H9 (cell line): Measurements from ENCODE around the gene IFT122. TPM values are rescaled to one million over a fixed set of nuclear protein-coding genes. Genes with fewer than 3 reads are reported as not detected.

Experiments
- DNase-seq: peaks from one replicate; pipeline ENCODE4 v3.0.0-alpha.2; 2017
- H2AFZ ChIP-seq: one replicate; pipeline ENCODE4 v1.6.1; 2013; ENCODE audit warnings: mild to moderate bottlenecking, low read length, control low read depth, moderate library complexity
- H2AK5ac ChIP-seq: 2 replicates; pipeline ENCODE4 v1.6.1; 2013; ENCODE audit warnings: low read length, control low read depth, mixed read lengths; ENCODE audit not compliant: insufficient read length
- H2BK120ac ChIP-seq: one replicate; pipeline ENCODE4 v1.6.1; 2013; ENCODE audit warnings: low read depth, mild to moderate bottlenecking, low read length, control low read depth, inconsistent platforms; ENCODE audit not compliant: poor library complexity, severe bottlenecking
- H2BK12ac ChIP-seq: 2 replicates; pipeline ENCODE4 v1.6.1; 2013; ENCODE audit warnings: low read length, control low read depth, mixed read lengths, low read depth; ENCODE audit not compliant: insufficient read length
- H2BK15ac ChIP-seq: 2 replicates; pipeline ENCODE4 v1.6.1; 2013; ENCODE audit warnings: low read depth, low read length, control low read depth
- H2BK20ac ChIP-seq: one replicate; pipeline ENCODE4 v1.6.1; 2013; ENCODE audit warnings: low read depth, mild to moderate bottlenecking, low read length, control low read depth, inconsistent platforms; ENCODE audit not compliant: poor library complexity, severe bottlenecking
- H2BK5ac ChIP-seq: 2 replicates; pipeline ENCODE4 v1.6.1; 2013; ENCODE audit warnings: low read length, control low read depth, mixed read lengths; ENCODE audit not compliant: insufficient read length
- H3K14ac ChIP-seq: 2 replicates; pipeline ENCODE4 v1.6.1; 2013; ENCODE audit warnings: low read length, control low read depth; ENCODE audit not compliant: insufficient read depth
- H3K18ac ChIP-seq: 2 replicates; pipeline ENCODE4 v1.6.1; 2013; ENCODE audit warnings: low read depth, mild to moderate bottlenecking, mixed read lengths, low read length, control low read depth; ENCODE audit not compliant: insufficient read length
- H3K23ac ChIP-seq: 2 replicates; pipeline ENCODE4 v1.6.1; 2013; ENCODE audit warnings: low read length, control low read depth, mixed read lengths, low read depth; ENCODE audit not compliant: insufficient read length
- H3K23me2 ChIP-seq: 2 replicates; pipeline ENCODE4 v1.6.1; 2013; ENCODE audit warnings: low read depth, mild to moderate bottlenecking, mixed read lengths, low read length, control low read depth; ENCODE audit not compliant: insufficient read length, poor library complexity, severe bottlenecking
- H3K27ac ChIP-seq: 2 replicates; pipeline ENCODE4 v1.5.1; 2013; ENCODE audit warnings: low read length, control low read depth, mixed read lengths, low read depth; ENCODE audit not compliant: insufficient read length
- H3K27me3 ChIP-seq: 2 replicates; pipeline ENCODE4 v1.6.1; 2013; ENCODE audit warnings: low read length, control low read depth, inconsistent platforms; ENCODE audit not compliant: insufficient read depth
- H3K4ac ChIP-seq: 2 replicates; pipeline ENCODE4 v1.6.1; 2013; ENCODE audit warnings: low read depth, mild to moderate bottlenecking, control low read depth, inconsistent platforms, low read length, moderate library complexity
- H3K4me1 ChIP-seq: 2 replicates; pipeline ENCODE4 v1.6.1; 2013; ENCODE audit warnings: low read length, control low read depth, inconsistent platforms; ENCODE audit not compliant: insufficient read depth
- H3K4me2 ChIP-seq: 2 replicates; pipeline ENCODE4 v1.6.1; 2013; ENCODE audit warnings: low read length, control low read depth, mixed read lengths; ENCODE audit not compliant: insufficient read length, insufficient read depth
- H3K56ac ChIP-seq: 2 replicates; pipeline ENCODE4 v1.6.1; 2013; ENCODE audit warnings: low read depth, mild to moderate bottlenecking, mixed read lengths, low read length, control low read depth; ENCODE audit not compliant: insufficient read length
- H3K79me1 ChIP-seq: 2 replicates; pipeline ENCODE4 v1.6.1; 2013; ENCODE audit warnings: low read depth, mild to moderate bottlenecking, moderate library complexity, low read length, control low read depth, inconsistent platforms; ENCODE audit not compliant: insufficient read depth, poor library complexity, severe bottlenecking
- H3K79me2 ChIP-seq: 2 replicates; pipeline ENCODE4 v1.6.1; 2013; ENCODE audit warnings: low read length, control low read depth, inconsistent platforms; ENCODE audit not compliant: insufficient read depth
- H3K9ac ChIP-seq: 2 replicates; pipeline ENCODE4 v1.6.1; 2013; ENCODE audit warnings: low read length, control low read depth, mixed read lengths; ENCODE audit not compliant: insufficient read length; ENCODE audit errors: extremely low read depth
- H3K9me3 ChIP-seq: one replicate; pipeline ENCODE4 v1.6.1; 2013; ENCODE audit warnings: low read depth, low read length, inconsistent platforms; ENCODE audit not compliant: control insufficient read depth
- H3T11ph ChIP-seq: one replicate; pipeline ENCODE4 v1.6.1; 2013; ENCODE audit warnings: mild to moderate bottlenecking, low read length, control low read depth, inconsistent platforms
- H4K20me1 ChIP-seq: one replicate; pipeline ENCODE4 v1.6.1; 2013; ENCODE audit not compliant: control insufficient read depth, insufficient read length, insufficient read depth
- H4K5ac ChIP-seq: 2 replicates; pipeline ENCODE4 v1.6.1; 2013; ENCODE audit warnings: low read depth, mild to moderate bottlenecking, mixed read lengths, low read length, control low read depth; ENCODE audit not compliant: insufficient read length
- H4K8ac ChIP-seq: replicated peaks from 2 replicates; pipeline ENCODE4 v1.6.1; 2013; ENCODE audit warnings: low read length, control low read depth, mixed read lengths, low read depth; ENCODE audit not compliant: insufficient read length
- H4K91ac ChIP-seq: 2 replicates; pipeline ENCODE4 v1.6.1; 2013; ENCODE audit warnings: low read depth, mild to moderate bottlenecking, moderate library complexity, mixed read lengths, low read length, control low read depth; ENCODE audit not compliant: insufficient read length
- H3K27ac Mint-ChIP-seq, 3 experiments: 2 replicates in 2 of 3; 3 replicates in 1 of 3; pipeline ENCODE4 v1.8.0; 2020 to 2021; ENCODE audit warnings: mixed read lengths in 3 of 3, mild to moderate bottlenecking in 1 of 3, moderate library complexity in 1 of 3
- H3K27me3 Mint-ChIP-seq: 2 replicates; pipeline ENCODE4 v1.8.0; 2021; ENCODE audit warnings: low read depth, mild to moderate bottlenecking, moderate library complexity, mixed read lengths
- H3K36me3 Mint-ChIP-seq, 3 experiments: 2 replicates in 2 of 3; 3 replicates in 1 of 3; pipeline ENCODE4 v1.8.0; 2020 to 2021; ENCODE audit warnings: low read depth in 3 of 3, mixed read lengths in 3 of 3; ENCODE audit not compliant: insufficient read depth in 1 of 3
- H3K4me1 Mint-ChIP-seq, 2 experiments: 2 replicates each; pipeline ENCODE4 v1.8.0; 2020; ENCODE audit warnings: mixed read lengths in 2 of 2
- H3K4me3 Mint-ChIP-seq, 2 experiments: 2 replicates in 1 of 2; 3 replicates in 1 of 2; pipeline ENCODE4 v1.8.0; 2020 to 2021; ENCODE audit warnings: mild to moderate bottlenecking in 2 of 2, mixed read lengths in 2 of 2, moderate library complexity in 1 of 2
- H3K9me3 Mint-ChIP-seq, 2 experiments: 2 replicates in 1 of 2; 3 replicates in 1 of 2; pipeline ENCODE4 v1.8.0; 2020; ENCODE audit warnings: mild to moderate bottlenecking in 2 of 2, mixed read lengths in 2 of 2, moderate library complexity in 1 of 2
- CTCF ChIP-seq: fragments of 200-600 bp; sonication (generic); conservative IDR thresholded peaks from 3 replicates; pipeline ENCODE4 v1.8.0; 2021; ENCODE audit warnings: antibody characterized with exemption, mild to moderate bottlenecking
- WGBS: extraction: QIAGEN DNeasy Blood & Tissue Kit; methylation state at CpG from one replicate; pipeline ENCODE4 v1.1.7; 2013; ENCODE audit warnings: missing lambda C conversion rate, low lambda C conversion rate, mixed read lengths; ENCODE audit not compliant: insufficient read length; ENCODE audit errors: extremely low coverage; 5-methylcytosine and 5-hydroxymethylcytosine counted together
- total RNA-seq: library from RNA; stranded (reverse); gene quantifications from 2 replicates; pipeline ENCODE4 v1.2.1, GENCODE V29; 2021

Gene IFT122
- total RNA-seq, 1 experiment from 2014 or later = 19.3 TPM

GRCh38 chr3:129549805-129550204, 109.8 kb downstream of the IFT122 start:
- Histone ChIP-seq H3K14ac (no peak overlapping the region), H3K4ac (no peak overlapping the region), H3K4me1 (no peaks in the 10 kb centered on the region; the same call in 1 of the 2 replicates), H3K9ac (no peak overlapping the region), H2BK20ac (no peak overlapping the region), H3K23ac (no peak overlapping the region), H3K27ac (no peak overlapping the region), H2BK12ac (no peak overlapping the region), H3K79me1 (no peaks in the 10 kb centered on the region), H3K79me2 (no peaks in the 10 kb centered on the region), H3K23me2 (no peaks in the 10 kb centered on the region), H3K9me3 (no peaks in the 10 kb centered on the region), H4K5ac (no peak overlapping the region), H3K56ac (no peak overlapping the region), H2AFZ (no peak overlapping the region), H4K20me1 (no peaks in the 10 kb centered on the region), H3K4me2 (no peak overlapping the region), H2BK120ac (no peak overlapping the region), H4K8ac (no peak overlapping the region), H3K27me3 (no peaks in the 10 kb centered on the region), H4K91ac (no peak overlapping the region), H2BK15ac (no peak overlapping the region), H3T11ph (no peak overlapping the region), H2BK5ac (no peak overlapping the region), H3K18ac (no peak overlapping the region), H2AK5ac (no peak overlapping the region)
- DNase-seq = no peak
- Mint-ChIP-seq H3K4me1 (peaks cover 9 to 32% of the 10 kb centered on the region in 2 experiments), H3K4me3 (no peak overlapping the region), H3K36me3 (no peaks in the 10 kb centered on the region), H3K27ac (no peak overlapping the region), H3K27me3 (no peaks in the 10 kb centered on the region), H3K9me3 (no peaks in the 10 kb centered on the region)
- WGBS = no CpG with 5 or more reads among the region's 3 CpGs
- TF ChIP-seq CTCF = no peak
